NCI-H1092 treated with DMSO at 0.1 percent for 48 hours (cell line): ENCODE measurements around the gene COL27A1.
"Not testable (repeated sequence)": the region's sequence is repeated elsewhere in the genome, so short reads cannot be mapped to it uniquely, and the experiment has no call there.

Experiments
- DNase-seq: peaks from one replicate; lab custom pipeline; 2025; lab: John Stamatoyannopoulos, UW

The COL27A1 gene

GRCh38 chr9:114324492-114324891 is 169.2 kb downstream of the COL27A1 start:
- DNase-seq = no peak

- DNase-seq = not testable (repeated sequence)
Measured at GRCh38 chr9:114324965-114325364, 169.6 kb downstream of the COL27A1 start.

- not testable (repeated sequence) for DNase-seq
Measured at GRCh38 chr9:114325684-114326254, 170.4 kb downstream of the COL27A1 start.

GRCh38 chr9:114327749-114328148 is 172.4 kb downstream of the COL27A1 start:
- no peak for DNase-seq

DNA sequence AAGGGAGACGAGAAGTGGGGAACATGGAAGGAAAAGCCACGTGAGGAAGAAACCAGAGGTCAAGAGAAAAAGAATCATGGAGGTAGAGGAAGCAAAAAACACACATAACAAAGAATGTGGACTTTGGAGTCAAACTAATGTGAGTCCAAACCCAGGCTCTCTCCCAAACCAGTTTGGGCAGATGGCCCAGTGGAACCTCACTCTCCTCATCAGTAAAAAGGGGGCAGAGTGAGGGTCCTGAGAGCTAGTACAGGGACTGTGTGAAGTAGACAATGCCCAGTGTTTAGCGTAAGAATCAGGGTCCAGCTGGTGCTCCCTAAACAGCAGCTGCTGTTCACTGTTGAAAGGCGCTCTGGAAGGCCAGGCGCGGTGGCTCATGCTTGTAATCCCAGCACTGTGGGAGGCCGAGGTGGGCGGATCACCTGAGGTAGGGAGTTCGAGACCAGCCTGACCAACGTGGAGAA is 173.1 kb downstream of the COL27A1 start:
- DNase-seq = not testable (repeated sequence)

DNA sequence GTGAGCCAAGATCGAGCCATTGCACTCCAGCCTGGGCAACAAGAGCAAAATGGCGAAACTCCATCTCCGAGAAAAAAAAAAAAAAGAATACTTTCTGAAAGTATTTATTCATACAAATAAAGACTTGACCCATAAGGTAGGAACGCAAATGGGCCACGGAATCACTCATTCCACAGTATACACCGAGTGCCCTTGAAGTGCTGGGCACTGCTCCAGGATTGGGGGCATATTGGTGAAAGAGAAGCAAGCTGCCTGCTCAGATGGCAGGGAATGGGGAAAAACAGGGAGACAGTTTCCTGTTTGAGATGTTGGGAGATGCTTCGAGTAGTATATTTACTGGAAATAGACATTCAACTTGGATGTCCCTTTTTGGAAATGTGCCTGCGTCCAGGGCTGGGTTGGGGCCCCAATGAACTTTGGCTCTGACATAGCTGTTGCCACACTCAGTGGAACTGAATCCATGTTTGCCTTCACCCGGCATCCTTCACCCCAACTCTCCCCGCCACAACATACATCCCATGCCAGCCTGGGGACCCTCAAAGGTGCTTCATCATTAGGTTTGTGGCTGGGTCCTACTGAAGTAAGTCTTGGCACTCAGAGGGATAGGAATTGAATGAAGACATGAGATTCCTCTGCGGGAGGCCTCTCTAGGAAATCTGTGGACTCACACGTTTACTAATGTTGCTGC is 173.7 kb downstream of the COL27A1 start:
- DNase-seq = not testable (repeated sequence)

- not testable (repeated sequence) for DNase-seq
Measured at GRCh38 chr9:114329625-114330022, 174.3 kb downstream of the COL27A1 start, which contains the start of gene ORM2. ORM2 (plus strand) TSS chr9:114329869; CDS start chr9:114329905, 36 bp downstream.

DNA sequence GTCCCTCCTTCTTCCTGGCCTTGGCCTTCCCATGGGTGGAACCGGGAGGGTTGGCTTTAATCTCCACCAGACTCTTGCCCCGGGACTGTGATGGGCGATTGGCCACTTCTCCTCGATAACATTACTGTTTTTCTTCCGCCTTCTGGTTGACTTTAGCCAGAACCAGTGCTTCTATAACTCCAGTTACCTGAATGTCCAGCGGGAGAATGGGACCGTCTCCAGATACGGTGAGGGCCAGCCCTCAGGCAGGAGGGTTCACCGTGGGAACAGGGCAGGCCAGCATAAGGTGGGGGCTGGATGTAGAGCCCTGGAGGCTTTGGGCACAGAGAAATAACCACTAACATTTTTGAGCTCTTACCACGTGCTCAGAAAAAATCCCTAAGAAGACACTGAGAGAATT is 175.3 kb downstream of the COL27A1 start:
- DNase-seq = no peak

DNA sequence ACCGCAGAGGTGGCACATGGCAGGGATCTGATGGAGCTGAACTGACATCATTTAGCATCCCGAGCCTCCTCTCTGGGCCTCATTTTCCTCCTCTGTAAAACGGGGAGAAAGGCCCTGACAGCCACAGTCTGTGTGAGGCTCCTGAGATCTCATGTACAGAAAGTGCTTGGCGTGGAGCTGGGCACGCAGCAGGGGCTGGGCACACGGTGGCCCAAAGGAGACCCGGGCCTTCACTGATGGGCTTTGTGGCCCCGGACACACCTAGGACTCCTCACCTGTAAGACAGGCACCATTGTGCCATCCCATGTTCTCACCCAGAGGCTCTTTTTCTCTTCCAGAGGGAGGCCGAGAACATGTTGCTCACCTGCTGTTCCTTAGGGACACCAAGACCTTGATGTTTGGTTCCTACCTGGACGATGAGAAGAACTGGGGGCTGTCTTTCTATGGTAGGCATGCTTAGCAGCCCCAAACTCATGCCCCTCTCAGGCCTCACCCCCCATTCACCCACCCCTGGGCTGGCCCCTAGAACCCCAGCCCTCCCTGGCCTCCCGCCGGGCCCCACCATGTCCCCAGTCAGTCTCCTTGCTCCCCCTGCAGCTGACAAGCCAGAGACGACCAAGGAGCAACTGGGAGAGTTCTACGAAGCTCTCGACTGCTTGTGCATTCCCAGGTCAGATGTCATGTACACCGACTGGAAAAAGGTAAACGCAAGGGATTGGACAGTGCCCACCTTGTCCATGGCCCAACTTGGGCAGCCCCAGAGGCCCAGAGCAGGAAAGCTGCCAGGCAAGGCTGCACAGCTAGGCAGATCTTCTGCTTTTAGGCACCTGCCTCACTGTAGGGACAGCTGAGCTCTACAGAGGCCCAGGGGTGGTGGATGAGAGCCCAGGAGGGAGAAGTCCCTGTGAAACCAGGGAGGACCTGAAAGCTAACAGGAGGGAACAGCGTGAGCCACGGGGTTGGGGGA is 176.2 kb downstream of the COL27A1 start:
- DNase-seq = not testable (repeated sequence)

DNA sequence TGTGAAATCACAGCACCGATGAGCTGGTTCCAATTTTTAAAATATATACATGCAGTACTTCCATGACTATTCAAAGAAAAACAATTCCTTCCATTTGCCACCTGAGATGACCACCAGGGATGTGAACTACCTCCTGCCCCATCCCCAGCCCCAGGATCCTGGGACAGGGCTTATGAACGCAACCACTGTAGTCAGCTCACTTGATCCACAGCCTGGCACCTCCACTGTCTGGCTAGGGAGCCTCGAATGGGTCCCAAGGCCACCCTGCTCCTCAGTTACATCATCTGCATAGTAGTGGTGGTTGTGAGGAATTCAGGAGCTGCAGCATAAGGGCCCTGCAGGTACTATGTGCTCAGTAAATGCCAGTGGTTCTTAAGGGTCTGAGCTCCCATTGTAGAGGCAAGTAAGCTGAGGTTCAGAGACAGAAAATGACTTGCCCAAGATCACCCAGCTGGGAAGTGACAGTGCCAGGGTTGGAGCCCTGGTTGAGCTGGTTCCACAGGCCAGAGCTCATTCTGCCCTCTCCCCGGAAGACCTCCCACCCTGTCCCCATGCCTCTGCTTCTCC is 177.2 kb downstream of the COL27A1 start:
- DNase-seq = not testable (repeated sequence)

DNA sequence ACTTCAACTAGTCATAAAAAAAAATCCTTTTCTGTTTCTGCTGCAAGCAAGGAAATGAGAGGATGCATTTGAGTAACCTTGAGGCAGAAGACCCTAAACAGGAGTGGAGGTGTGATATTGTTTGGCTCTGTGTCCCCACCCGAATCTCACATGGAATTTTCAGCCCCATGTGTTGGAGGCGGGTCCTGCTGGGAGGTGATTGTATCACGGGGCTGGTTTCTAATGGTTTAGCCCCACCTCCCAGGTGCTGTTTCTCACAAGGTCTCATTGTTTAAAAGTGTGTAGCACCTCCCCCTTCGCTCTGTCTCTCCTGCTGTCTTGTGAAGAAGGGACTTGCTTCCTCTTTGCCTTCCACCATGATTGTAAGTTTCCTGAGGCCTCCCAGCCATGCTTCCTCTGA is 178.4 kb downstream of the COL27A1 start:
- DNase-seq = not testable (repeated sequence)

DNA sequence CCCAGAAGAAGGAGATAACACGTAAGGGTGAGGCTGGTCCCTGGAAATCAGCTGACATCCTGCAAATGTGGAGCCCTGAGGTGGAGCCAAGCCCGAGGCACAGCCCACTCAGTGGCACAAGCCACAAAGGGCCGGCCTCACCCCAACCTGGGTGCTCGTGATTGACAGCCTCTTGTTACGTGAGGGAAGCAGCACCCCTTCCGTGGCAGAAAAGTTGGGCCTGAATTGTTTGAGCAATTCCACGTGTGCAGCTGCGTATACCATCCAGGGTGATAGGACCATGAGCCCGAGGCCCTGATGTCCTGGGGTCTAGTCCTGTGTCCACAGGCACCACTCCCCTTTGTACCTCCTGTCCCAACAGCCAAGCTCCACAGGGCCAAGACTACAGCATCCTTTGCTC is 179.2 kb downstream of the COL27A1 start:
- no peak for DNase-seq

- DNase-seq = no peak
Measured at GRCh38 chr9:114335745-114336144, 180.4 kb downstream of the COL27A1 start.

DNA sequence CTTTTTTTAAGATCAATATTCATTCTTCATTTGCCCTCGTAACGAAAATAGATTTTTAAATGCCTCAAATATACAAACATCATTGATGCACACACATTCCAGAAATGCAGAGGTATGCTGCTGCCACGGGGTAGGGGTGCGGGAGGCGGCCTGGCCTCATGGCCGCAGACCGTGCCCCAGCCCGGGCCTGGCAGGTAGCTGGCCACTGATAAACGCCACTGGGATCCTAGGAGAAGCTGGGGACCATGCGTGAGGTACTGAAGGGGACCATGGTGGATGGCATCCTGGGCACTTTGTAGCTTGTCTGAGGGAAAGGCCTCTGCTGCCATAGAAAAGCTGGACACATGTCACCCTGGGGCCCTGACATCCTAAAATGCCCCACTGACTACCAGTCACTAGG is 180.8 kb downstream of the COL27A1 start:
- no peak for DNase-seq

DNA sequence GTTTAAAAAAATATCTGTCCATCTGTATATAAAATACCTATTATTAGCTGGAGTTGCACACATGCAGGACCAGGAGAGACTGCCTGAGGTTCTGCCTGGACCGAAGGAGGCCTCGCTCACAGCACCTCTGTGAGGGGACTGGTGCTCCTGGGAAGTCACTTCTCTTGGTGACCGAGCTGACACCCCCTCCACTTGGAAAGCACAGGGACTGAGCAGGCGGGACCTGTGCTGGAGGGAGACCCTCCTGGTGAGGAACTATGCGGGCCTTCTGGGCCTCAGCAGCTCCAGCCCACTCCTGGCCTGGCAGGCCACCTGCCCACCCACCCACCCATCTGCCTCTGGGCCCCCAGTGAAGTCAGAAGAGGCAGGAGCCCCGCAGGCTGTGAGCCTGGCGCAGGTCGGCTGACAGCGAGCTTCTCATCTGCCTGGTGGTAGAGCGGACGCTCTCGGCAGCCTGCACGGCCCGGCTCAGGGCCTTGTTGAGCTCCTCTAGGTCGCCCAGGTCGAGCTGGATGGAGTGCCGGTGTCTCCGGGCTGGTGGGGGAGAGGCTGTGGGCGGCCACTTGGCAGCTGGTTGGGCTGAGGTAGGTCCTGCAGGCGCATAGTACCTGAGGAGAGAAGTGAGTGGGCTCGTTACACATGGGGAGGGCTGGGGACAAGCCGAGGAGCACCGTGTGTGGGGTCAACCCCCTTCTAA is 181.5 kb downstream of the COL27A1 start:
- DNase-seq = no peak

DNA sequence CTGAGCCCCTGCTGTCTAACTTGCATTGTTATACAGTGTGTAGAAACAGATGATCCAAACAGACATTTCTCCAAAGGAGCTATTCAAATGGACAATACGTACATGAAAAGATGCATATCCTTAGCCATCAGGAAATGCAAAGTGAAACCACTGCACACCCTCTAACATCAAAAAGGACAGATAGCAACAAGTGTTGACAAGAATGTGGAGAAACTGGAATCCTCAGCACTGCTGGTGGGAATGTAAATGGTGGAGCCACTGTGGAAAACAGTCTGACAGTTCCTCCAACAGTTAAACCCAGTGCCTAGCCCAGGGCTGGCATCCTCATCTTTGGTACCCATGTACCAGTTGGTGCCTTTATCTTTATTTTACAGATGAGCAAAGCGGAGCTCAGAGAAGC is 182.8 kb downstream of the COL27A1 start:
- DNase-seq = no peak

DNA sequence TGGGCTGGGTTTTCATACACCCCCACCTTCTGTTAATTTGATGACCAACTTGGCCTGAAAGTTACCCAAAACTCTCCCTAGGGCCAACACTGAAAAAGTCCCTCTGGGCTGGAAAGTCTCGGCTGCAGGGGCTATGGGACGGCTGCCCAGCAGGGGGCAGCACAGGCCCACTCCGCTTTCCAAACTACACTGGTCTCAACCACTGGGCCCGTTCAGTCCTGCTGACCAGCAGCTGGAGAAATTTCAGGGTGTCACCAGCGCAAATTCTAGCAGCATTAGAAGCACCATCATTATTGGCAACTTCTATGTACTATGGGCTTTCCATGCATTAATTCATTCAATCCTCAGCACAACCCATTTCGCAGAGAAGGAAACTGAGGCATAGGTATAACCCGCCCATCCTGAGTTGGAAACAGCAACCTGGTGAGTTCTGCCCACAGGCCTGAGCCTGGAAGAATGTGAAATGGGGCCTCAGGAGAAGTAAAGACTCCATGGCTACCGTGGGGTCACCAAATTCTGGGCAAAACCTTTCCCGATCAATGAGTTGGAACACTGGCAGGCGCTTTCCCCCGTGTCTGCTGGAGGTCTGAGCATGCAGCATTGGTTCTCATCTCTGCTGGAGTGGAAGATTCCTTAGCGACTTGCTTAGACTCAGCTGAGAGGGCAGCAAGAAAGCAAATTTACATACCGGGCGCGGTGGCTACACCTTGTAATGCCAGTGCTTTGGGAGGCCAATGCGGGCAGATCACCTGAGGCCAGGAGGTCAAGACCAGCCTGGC is 184.0 kb downstream of the COL27A1 start:
- peak; percentile 29 for DNase-seq

DNA sequence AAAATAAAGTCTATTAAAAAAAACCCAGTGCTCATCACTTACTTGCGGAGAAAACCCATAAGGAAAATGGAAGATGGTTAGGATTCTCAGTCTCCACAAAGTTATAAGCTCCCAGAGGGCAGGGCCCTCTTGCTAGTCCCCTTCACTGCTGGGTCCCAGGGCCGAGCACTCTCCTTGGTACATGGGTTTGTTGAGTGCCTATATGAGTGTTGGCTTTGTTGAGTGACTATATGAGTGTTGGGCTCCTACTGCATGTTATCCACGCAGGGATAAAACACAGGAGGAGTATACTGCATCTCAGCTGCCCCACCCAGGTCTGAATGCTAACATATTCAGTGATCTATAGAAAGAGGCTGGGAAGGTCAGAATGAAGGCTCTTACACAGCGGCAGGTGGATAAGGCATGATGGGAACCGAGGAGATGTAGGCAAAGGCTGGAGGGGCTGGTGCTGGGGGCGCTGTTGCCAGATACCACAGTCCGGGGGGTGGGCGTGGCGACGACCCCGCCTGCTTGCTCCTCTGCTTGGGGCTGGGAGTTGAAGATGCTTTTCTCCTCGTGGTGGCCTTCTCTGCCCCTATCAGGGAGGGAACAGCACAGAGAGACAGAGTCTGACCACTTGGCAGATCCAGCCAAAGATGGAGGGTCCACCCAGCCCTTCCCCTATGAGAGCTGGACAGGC is 186.0 kb downstream of the COL27A1 start:
- DNase-seq = no peak

DNA sequence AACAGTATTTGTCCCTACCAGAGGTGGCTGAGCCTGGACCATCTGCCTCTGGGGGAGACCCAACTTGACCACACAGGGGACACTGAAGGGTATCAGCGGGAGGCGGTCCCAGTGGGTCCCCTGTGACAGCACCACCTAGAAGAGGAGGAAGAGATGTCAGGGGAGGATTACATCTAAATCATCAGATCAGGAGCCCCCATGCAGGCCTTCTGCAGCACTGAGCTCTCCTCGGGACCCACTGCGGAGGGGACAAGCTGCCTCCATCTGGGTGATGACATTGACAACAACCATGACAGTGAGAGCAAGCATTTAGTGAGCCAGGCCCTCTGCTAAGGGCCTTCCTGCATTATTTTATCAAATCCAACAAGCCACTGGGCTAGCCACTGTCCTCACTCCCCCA is 186.7 kb downstream of the COL27A1 start:
- DNase-seq = no peak
